DOHH2 (cell line): Measurements from ENCODE around the gene RALGAPA2.

Experiments
- H3F3A ChIP-seq: fragments of 200-600 bp; sonication (generic), shearing (Covaris generic); 2 replicates; pipeline ENCODE4 v1.6.0; 2016; ENCODE audit warnings: antibody characterized with exemption, mild to moderate bottlenecking; ENCODE audit not compliant: control insufficient read depth, insufficient read depth
- H3K27ac ChIP-seq: fragments of 200-600 bp; sonication (generic); 2 replicates; pipeline ENCODE4 v1.5.1; 2014; ENCODE audit warnings: low read depth, mild to moderate bottlenecking, low read length, moderate library complexity
- H3K27me3 ChIP-seq: fragments of 200-600 bp; sonication (generic); 2 replicates; pipeline ENCODE4 v1.6.1; 2014; ENCODE audit warnings: mild to moderate bottlenecking, low read length, mixed read lengths; ENCODE audit not compliant: control insufficient read depth
- H3K36me3 ChIP-seq: fragments of 200-600 bp; sonication (generic); 2 replicates; pipeline ENCODE4 v1.6.1; 2014; ENCODE audit warnings: mild to moderate bottlenecking, low read length, moderate library complexity, mixed read lengths; ENCODE audit not compliant: control insufficient read depth
- H3K4me1 ChIP-seq: fragments of 200-600 bp; sonication (generic); 2 replicates; pipeline ENCODE4 v1.6.1; 2014; ENCODE audit warnings: mild to moderate bottlenecking, low read length, mixed read lengths; ENCODE audit not compliant: control insufficient read depth
- H3K4me2 ChIP-seq: fragments of 200-600 bp; sonication (generic); 2 replicates; pipeline ENCODE4 v1.6.0; 2014; ENCODE audit warnings: mild to moderate bottlenecking, low read length, moderate library complexity
- H3K4me3 ChIP-seq: fragments of 200-600 bp; sonication (generic); 2 replicates; pipeline ENCODE4 v1.5.1; 2014; ENCODE audit warnings: mild to moderate bottlenecking, low read length, mixed read lengths
- H3K79me2 ChIP-seq: fragments of 200-600 bp; sonication (generic); 2 replicates; pipeline ENCODE4 v1.6.1; 2014; ENCODE audit warnings: mild to moderate bottlenecking, low read length, mixed read lengths; ENCODE audit not compliant: control insufficient read depth
- H3K9me2 ChIP-seq: fragments of 200-600 bp; sonication (generic); replicated peaks from 2 replicates; pipeline ENCODE4 v1.6.1; 2014; ENCODE audit warnings: mild to moderate bottlenecking, low read length, mixed read lengths; ENCODE audit not compliant: control insufficient read depth
- H3K9me3 ChIP-seq: fragments of 200-600 bp; sonication (generic); 2 replicates; pipeline ENCODE4 v1.6.1; 2014; ENCODE audit warnings: antibody characterized with exemption, low read length, mixed read lengths; ENCODE audit not compliant: control insufficient read depth, insufficient read depth
- H4K20me1 ChIP-seq: fragments of 200-600 bp; sonication (generic); 2 replicates; pipeline ENCODE4 v1.6.0; 2014; ENCODE audit warnings: low read depth, mild to moderate bottlenecking, antibody characterized with exemption, low read length, moderate library complexity; ENCODE audit not compliant: control insufficient read depth, insufficient read depth
- EZH2phosphoT487 ChIP-seq: fragments of 200-600 bp; sonication (generic); IDR thresholded peaks from 2 replicates; pipeline ENCODE4 v1.6.1; 2017; ENCODE audit warnings: borderline replicate concordance, mild to moderate bottlenecking, antibody characterized with exemption, low read length, moderate library complexity, mixed read lengths
- TF ChIP-seq, protein P1 (sequence below): fragments of 200-600 bp; sonication (generic); IDR thresholded peaks from one replicate; pipeline ENCODE4 v1.5.1; 2014; ENCODE audit warnings: antibody characterized with exemption, mild to moderate bottlenecking, low read depth, low read length; ENCODE audit not compliant: poor library complexity, severe bottlenecking

RALGAPA2 gene

DNA sequence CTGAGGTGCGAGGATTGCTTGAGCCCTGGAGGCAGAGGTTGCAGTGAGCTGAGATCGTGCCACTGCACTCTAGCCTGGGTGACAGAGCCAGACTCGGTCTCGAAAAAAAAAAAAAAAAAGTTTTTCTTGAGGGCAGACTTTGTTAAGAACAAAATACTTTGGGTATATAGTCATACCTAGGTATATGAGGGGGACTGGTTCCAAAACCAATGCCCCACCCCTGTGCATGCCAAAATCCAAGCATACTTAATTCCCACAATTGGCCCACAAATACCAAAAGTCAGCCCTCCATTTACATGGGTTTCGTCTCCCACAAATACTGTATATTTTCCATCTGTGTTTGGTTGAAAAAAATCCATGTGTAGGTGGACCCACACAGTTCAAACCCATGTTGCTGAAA lies 224.6 kb downstream of the RALGAPA2 start:
- H3K79me2 ChIP-seq = no peaks in the 10 kb centered on the region
- H3K27ac ChIP-seq = no peak overlapping the region
- no peaks in the 10 kb centered on the region for H3K9me2 ChIP-seq
- TF ChIP-seq, protein P1, sequence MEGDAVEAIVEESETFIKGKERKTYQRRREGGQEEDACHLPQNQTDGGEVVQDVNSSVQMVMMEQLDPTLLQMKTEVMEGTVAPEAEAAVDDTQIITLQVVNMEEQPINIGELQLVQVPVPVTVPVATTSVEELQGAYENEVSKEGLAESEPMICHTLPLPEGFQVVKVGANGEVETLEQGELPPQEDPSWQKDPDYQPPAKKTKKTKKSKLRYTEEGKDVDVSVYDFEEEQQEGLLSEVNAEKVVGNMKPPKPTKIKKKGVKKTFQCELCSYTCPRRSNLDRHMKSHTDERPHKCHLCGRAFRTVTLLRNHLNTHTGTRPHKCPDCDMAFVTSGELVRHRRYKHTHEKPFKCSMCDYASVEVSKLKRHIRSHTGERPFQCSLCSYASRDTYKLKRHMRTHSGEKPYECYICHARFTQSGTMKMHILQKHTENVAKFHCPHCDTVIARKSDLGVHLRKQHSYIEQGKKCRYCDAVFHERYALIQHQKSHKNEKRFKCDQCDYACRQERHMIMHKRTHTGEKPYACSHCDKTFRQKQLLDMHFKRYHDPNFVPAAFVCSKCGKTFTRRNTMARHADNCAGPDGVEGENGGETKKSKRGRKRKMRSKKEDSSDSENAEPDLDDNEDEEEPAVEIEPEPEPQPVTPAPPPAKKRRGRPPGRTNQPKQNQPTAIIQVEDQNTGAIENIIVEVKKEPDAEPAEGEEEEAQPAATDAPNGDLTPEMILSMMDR = no peak
- TF ChIP-seq EZH2phosphoT487 = no peak
- H3K4me3 ChIP-seq = no peak overlapping the region
- H3K4me1 ChIP-seq = peaks cover 22% of the 10 kb centered on the region
- H3K4me2 ChIP-seq = no peak overlapping the region
- no peaks in the 10 kb centered on the region for H3K36me3 ChIP-seq
- H3K27me3 ChIP-seq = no peaks in the 10 kb centered on the region
- H3F3A ChIP-seq = no peaks in the 10 kb centered on the region
- H4K20me1 ChIP-seq = no peaks in the 10 kb centered on the region
- no peaks in the 10 kb centered on the region for H3K9me3 ChIP-seq

DNA sequence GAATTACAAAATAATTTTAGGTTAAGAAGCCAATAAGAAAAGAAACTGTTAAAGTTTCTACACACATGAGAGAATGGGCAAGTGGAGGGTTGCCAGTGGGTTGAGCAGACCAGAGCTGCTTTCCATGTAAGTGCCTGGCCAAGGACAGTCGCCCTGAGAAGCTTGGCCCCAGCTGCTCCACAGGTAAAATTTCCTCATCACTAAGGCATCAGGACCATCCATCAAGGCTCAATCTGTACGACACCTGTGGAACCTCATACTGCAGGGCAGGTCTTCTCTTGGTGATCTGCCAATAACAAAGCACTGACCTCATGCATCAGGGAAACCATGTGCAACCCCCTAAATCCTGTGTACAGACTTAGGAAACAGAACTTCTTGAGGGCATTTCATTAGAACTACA lies 229.1 kb downstream of the RALGAPA2 start:
- H3K79me2 ChIP-seq = no peaks in the 10 kb centered on the region
- H3K4me3 ChIP-seq = no peak overlapping the region
- H3K9me3 ChIP-seq = no peaks in the 10 kb centered on the region
- no peak overlapping the region for H3K27ac ChIP-seq
- no peaks in the 10 kb centered on the region for H3K36me3 ChIP-seq
- no peak overlapping the region for H3K4me2 ChIP-seq
- no peaks in the 10 kb centered on the region for H4K20me1 ChIP-seq
- TF ChIP-seq EZH2phosphoT487 = no peak
- no peaks in the 10 kb centered on the region for H3F3A ChIP-seq
- H3K4me1 ChIP-seq = no peaks in the 10 kb centered on the region; the same call in 1 of the 2 replicates
- no peaks in the 10 kb centered on the region for H3K9me2 ChIP-seq
- no peaks in the 10 kb centered on the region for H3K27me3 ChIP-seq

DNA sequence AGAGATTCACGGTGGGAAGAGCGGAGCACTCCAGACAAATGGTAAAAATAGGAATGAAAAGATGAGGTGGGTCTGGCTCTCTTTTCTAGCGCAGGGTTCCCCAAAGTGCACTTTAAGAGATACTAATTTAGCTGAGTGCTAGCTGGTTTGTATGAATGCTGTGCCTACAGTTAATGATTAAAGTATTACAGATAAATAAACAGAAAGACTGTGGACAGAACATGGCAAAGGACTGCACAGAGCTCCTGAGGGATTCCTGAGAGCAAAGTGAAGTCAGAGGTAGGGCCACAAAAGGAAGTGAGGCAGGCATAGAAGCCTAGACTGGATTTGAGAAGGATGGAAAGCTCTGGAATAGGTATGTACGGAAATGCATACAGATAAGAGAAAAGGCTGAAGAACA lies 230.0 kb downstream of the RALGAPA2 start:
- TF ChIP-seq, protein P1 = no peak
- no peak for TF ChIP-seq EZH2phosphoT487
- no peaks in the 10 kb centered on the region for H3K4me1 ChIP-seq

DNA sequence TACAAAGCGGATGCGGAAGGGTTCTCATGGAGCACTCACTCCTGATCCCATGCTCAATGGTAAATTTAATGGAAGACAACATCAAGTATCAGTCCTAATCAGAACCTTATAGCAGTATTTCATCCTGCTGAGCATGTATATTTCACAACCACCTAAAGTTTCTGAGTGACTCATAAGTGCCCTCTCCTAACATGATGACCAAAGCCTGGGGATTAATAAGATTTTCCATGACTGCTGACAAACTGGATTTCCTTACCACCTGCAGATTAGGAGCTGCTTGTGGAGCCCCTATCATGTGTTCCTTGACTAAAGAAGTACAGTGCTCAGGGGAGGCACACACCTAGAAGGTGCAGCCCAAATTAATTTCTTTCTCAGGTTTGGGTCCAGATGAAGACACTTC lies 231.8 kb downstream of the RALGAPA2 start:
- no peaks in the 10 kb centered on the region for H3F3A ChIP-seq
- H3K27ac ChIP-seq = no peak overlapping the region

More for the DNA sequence above, 230.0 kb downstream of the RALGAPA2 start:
- H3K9me3 ChIP-seq = no peaks in the 10 kb centered on the region
- no peaks in the 10 kb centered on the region for H3K36me3 ChIP-seq
- no peak overlapping the region for H3K27ac ChIP-seq
- H3F3A ChIP-seq = no peaks in the 10 kb centered on the region
- no peaks in the 10 kb centered on the region for H3K9me2 ChIP-seq
- H3K27me3 ChIP-seq = no peaks in the 10 kb centered on the region
- no peak overlapping the region for H3K4me2 ChIP-seq
- H4K20me1 ChIP-seq = no peaks in the 10 kb centered on the region
- H3K4me3 ChIP-seq = no peak overlapping the region
- H3K79me2 ChIP-seq = no peaks in the 10 kb centered on the region

More for the DNA sequence above, 231.8 kb downstream of the RALGAPA2 start:
- Histone ChIP-seq H3K36me3 (no peaks in the 10 kb centered on the region), H3K9me2 (no peaks in the 10 kb centered on the region), H3K9me3 (no peaks in the 10 kb centered on the region), H3K4me2 (no peak overlapping the region), H3K27me3 (no peaks in the 10 kb centered on the region), H3K79me2 (no peaks in the 10 kb centered on the region), H3K4me1 (no peaks in the 10 kb centered on the region), H3K4me3 (no peak overlapping the region), H4K20me1 (no peaks in the 10 kb centered on the region)
- TF ChIP-seq EZH2phosphoT487 = no peak
- TF ChIP-seq, protein P1 = no peak
